PC-9 (cell line): Measurements from ENCODE around the gene OR6S1.

Experiments
- EZH2 ChIP-seq: fragments of 200-600 bp; sonication (generic); IDR thresholded peaks from 2 replicates; pipeline ENCODE4 v1.8.0; 2017; ENCODE audit warnings: antibody characterized with exemption, low read depth
- TF ChIP-seq, protein P1 (sequence below): fragments of 200-600 bp; sonication (generic); conservative IDR thresholded peaks from 2 replicates; pipeline ENCODE4 v1.6.1; 2017; ENCODE audit warnings: mixed run types, antibody characterized with exemption, mild to moderate bottlenecking, moderate library complexity

DNA sequence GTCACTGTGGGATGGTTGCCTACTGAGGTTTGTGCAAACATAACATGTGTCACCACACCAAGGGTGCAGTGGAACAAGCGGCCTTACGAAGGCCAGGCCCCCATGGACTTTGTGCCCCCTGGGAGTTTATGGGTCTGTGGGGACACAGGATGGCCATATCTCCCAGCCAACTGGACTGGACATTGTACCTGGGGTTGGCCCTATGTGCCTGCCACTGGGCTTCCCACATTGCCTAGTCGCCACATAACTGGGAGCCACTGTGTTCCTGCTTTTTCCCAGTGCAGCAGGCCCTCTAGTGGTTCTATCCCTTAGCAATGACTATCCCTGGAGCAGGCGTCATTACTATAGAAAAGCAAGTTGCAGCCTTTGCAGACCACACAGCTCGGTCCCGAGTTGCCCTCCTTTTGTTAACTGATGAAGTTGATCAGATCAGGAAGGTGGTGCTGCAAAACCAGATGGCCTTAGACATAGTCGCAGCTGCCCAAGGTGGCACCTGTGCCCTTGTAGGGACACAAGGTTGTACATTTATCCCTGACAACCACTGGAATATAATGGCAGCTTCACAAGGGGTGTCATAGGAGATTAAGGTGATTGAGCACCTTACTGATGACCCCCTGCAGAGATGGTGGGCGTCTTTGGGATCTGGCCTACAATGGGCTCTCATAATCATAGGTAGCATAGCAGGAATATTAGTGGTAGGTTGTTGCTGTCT is 35.1 kb downstream of the OR6S1 start:
- TF ChIP-seq, protein P1, sequence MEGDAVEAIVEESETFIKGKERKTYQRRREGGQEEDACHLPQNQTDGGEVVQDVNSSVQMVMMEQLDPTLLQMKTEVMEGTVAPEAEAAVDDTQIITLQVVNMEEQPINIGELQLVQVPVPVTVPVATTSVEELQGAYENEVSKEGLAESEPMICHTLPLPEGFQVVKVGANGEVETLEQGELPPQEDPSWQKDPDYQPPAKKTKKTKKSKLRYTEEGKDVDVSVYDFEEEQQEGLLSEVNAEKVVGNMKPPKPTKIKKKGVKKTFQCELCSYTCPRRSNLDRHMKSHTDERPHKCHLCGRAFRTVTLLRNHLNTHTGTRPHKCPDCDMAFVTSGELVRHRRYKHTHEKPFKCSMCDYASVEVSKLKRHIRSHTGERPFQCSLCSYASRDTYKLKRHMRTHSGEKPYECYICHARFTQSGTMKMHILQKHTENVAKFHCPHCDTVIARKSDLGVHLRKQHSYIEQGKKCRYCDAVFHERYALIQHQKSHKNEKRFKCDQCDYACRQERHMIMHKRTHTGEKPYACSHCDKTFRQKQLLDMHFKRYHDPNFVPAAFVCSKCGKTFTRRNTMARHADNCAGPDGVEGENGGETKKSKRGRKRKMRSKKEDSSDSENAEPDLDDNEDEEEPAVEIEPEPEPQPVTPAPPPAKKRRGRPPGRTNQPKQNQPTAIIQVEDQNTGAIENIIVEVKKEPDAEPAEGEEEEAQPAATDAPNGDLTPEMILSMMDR, result peak; percentile 59
- no peak for TF ChIP-seq EZH2
